ENCODE data around the gene TET3. TPM values are rescaled to one million over a fixed set of nuclear protein-coding genes. Genes with fewer than 3 reads are reported as not detected.

Gene TET3
- total and polyA plus RNA-seq, 9 of the 15 experiments (the other 6 are each of a cell fraction or from before 2014, with no cell fraction given) = 0.35 to 16.3 (median 5.5) TPM

- TF ChIP-seq TCF3 (CRISPR knock-in tag; IDR thresholded peaks at IDR 0.05) = no peak
- TF ChIP-seq ATF6 (CRISPR knock-in tag; IDR thresholded peaks at IDR 0.05) = no peak
- TF ChIP-seq MGA (IDR thresholded peaks at IDR 0.05) = no peak
- TF ChIP-seq CBX1 (IDR thresholded peaks at IDR 0.05; ENCODE audit: low read depth) = no peak
- no peak for TF ChIP-seq JUNB (CRISPR knock-in tag; conservative IDR thresholded peaks at IDR 0.05)
- peak; percentile 85 for TF ChIP-seq TFAP4 (CRISPR knock-in tag; IDR thresholded peaks at IDR 0.05; ENCODE audit: borderline replicate concordance)
- TF ChIP-seq BRD9 (IDR thresholded peaks at IDR 0.05; ENCODE audit: low read depth, partially characterized antibody) = no peak
- no peak for TF ChIP-seq SRSF1 (IDR thresholded peaks at IDR 0.05; ENCODE audit: low read depth, low read length)
- no peak for TF ChIP-seq PATZ1 (CRISPR knock-in tag; IDR thresholded peaks at IDR 0.05; ENCODE audit: borderline replicate concordance)
These were observed 18.1 kb downstream of the TET3 start (continued) for GRCh38 chr2:74002505-74003421.

All from K562 (cell line).